HS-5 (cell line): Measurements from ENCODE around the gene PEAK1.

ENCODE experiments used
- DNase-seq: peaks from one replicate; pipeline ENCODE4 v3.0.0-alpha.2; 2012; ENCODE audit warnings: low read depth

The PEAK1 gene

DNA sequence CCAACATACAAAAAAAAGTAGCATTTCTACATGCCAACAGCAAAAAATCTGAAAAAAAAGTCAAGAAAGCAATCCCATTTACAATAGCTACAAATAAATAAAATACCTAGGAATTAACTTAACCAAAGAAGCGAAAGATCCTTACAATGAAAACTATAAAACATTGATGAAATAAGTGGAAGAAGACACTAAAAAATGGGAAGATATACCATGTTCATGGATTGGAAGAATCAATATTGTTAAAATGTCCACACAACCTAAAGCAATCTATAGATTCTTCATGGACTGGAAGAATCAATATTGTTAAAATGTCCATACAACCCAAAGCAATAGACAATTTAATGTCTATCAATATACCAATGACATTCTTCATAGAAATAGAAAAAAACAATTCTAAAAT lies 21.0 kb downstream of the PEAK1 start:
- DNase-seq: no peak

- DNase-seq: no peak
Measured at GRCh38 chr15:77396692-77397091, 23.2 kb downstream of the PEAK1 start.

DNA sequence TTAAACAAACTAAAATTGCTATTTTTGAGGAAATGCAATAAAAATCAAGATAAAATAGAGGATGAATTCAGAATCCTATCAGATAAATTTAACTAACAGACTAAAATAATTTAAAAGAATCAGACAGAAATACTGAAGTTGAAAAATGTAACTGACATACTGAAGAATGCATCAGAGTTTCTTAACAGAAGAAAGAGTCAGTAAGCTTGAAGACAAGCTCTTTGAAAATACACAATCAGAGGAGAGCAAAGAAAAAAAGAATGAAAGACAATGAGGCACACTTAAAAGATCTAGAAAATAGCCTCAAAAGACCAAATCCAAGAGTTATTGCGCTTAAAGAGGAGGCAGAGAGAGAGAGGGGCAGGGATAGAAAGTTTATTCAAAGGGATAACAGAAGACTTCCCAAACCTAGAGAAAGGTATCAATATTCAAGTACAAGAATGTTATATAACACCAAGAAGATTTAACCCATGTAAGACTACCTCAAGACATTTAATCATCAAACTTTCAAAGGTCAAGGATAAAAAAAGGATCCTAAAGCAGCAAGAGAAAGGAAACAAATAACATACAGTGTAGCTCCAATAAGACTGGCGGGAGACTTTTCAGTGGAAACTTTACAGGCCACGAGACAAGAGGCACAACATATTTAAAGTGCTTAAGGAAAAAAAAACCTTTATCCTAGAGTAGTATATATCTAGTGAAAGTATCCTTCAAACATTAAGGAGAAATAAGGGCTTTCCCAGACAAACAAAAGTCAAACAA lies 24.7 kb downstream of the PEAK1 start:
- no peak for DNase-seq

DNA sequence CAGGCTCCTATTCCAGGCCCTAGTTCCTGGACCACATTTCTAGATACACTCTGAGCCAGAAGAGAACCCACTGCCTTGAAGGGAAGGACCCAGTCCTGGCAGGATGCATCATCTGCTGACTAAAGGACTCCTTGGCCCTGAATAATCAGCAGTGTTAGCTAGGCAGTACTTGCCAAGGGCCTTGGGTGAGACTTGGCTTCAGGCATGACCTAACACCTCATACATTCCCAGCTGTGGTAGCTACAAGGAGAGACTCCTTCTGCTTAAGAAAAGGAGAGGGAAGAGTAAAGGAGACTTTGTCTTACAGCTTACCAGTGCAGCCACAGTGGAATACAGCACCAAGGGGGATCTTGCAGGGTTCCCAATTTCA lies 26.4 kb downstream of the PEAK1 start:
- no peak for DNase-seq

DNA sequence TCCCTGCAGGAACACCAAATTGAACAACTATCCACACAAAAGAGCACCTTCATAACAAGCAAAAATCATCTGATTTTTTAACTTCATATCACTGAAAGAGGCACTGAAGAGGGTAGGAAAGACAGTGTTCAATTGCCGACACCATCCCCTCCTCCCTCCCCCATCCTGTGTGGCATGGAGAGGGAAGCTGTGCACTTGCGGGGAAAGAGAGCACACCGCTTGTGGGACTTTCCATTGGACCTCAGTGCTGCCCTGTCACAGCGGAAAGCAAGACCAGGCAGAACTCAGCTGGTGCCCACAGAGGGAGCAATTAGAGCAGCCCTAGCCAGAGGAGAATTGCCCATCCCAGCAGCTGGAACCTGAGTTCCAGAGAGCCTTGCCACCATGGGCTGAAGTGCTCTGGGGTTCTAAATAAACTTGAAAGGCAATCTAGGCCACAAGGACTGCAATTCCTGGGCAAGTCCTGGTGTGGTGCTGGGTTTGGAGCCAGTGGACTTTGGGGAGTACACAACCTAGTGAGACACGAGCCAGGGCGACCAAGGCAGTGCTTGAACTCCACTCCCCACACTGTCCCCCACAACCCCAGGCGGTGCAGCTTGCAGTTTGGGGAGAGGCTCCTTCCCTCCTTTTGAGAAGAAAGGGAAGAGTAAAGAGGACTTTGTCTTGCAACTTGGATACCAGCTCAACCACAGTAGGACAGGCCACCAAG lies 27.0 kb downstream of the PEAK1 start:
- DNase-seq: no peak

DNA sequence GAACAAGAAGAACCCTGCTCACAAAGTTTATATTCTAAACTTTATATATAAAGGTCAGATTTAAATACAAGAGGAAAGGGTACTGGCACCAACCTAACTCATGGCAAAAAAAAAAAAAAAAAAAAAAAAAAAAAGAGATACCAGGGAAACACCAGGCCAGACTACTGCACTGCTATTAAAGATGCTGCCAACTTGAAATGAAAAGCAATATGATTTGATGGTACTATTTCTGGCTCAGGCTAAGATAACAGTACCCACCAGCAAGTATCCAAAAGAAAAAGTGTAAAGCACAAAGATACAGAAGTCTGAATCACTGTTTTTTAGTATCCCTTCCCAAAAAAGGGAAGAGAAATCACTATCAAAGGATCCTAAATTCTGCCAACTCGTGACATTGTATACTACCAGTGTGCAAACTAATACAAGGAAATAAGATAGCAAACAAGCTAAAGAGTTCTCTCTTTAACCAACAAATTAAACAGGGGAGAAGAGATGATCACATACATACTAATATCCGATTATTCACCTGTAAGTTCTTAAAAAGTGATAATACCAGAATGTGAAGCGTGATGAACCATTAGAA lies 28.4 kb downstream of the PEAK1 start:
- no peak for DNase-seq

DNA sequence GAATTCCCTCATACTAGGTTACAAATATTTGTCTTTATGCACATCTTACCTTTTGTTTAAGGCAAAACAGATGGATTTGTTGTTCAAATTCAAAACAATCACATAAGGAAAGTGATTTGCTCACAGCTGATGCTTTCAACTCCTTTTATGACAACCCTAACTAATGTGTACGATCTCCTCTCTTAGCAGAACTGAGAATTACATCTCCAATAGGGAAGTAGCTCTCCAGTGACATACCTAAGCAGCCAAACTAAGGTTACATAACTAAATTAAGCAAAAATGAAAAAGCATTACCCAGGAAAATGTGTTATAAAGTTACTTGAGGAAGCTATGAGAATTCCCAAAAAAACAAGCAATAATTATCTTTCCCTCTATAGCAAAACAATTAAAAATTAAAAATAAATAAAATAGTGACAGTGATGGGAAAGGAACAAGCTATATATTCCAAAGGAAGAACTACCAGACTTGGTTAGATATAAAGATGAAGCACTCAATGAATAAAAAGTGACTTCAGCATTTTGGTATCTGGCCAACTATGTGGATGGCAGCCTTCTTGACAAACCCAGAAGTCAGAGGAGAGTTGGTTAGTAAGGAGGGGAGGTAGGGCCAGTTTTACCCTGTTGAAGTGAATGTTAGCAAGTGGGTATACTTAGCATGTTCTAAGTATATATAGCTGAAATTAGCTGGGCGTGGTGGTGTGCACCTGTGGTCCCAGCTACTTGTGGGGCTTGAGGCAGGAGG lies 32.4 kb downstream of the PEAK1 start:
- no peak for DNase-seq

- DNase-seq: no peak
Measured at GRCh38 chr15:77386626-77387025, 33.3 kb downstream of the PEAK1 start.

DNA sequence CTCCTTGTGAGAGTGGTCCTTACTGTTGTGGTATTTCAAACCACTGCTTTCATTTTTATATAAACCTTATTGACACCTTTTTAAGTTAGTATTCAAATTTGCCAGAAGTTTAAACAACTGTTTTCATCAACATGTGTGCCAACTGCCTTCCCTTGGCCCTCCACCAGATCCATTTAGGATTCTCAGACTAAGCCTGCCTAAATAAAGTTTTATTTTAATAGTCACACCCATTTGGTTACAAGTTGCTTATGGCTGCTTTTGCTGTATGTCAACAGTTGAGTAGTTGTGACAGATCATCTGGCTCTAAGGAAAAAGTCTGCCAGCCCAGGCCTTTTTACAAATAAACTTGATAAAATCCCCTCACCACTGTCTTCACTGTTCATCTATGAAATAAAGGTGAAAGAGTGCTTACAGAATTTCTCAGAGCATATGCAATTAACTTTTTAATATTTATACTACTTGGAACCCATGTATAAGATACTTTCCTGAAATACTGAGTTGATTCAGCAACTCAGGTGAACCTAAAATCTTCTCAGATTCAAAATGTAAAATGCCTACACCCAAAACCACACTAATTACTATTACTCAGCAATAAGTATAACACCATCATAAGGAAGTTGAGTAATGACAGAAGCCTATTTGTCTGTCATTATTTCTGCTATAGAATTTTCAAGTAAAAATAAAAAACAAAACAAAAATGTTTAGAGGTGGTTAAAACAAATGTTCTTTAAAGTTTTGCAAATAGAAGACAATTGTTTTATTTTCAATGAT lies 35.1 kb downstream of the PEAK1 start:
- DNase-seq: no peak

DNA sequence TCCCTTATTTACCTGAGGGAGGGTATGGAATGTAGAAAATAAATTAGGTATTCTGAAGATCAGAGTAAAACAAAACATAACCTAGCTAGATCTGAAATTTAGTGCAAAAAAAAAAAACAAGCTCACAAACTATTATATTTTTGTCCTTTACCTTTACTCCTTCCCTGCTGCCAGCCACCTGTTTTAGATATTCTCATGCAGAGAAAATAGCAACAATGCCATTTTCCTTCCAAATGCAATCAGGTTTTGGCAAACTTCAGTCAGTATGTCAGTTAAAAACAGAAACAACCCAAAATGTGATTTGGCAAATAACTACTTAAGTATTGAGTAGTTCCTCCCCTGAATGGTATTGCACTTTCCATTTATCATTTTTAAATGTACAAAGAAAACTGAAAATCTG lies 35.8 kb downstream of the PEAK1 start:
- DNase-seq: no peak

DNA sequence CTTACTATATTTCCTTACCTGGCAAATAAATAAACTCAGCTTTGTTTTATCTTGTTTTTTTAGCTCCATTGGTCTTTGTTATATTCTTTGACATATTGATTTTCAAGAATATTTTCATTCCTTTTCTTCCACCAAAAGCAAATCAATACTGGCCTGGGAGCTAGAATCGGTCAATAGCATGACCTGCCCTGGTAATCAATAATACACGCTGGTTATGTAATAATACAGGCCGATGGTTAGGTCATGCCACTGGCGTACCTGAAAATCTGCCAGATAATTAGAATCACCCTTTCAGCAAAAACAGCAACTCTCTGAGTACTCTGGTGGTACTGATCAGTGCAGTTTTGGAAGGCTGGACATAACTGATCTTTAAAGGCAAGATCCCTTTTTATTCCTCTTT lies 39.9 kb downstream of the PEAK1 start:
- no peak for DNase-seq

- no peak for DNase-seq
Measured at GRCh38 chr15:77376770-77377169, 43.1 kb downstream of the PEAK1 start.

DNA sequence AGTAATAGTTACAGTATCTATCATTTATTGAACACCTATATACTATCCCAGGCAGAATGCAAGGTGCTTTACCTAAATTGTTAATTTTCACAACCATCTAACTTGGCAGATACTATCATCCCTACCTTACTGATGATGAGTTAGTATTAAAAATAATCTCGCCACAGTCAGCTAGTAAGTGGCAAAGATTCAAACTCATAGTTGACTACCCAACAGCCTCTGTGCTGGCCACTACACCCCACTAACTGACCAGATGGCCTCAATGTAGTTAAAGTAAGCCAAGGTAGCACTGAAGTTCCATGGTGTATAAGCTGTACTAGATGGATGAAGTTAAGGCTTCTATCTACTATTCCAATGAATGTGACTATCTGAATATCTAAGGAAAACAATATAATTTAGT lies 44.8 kb downstream of the PEAK1 start:
- no peak for DNase-seq

DNA sequence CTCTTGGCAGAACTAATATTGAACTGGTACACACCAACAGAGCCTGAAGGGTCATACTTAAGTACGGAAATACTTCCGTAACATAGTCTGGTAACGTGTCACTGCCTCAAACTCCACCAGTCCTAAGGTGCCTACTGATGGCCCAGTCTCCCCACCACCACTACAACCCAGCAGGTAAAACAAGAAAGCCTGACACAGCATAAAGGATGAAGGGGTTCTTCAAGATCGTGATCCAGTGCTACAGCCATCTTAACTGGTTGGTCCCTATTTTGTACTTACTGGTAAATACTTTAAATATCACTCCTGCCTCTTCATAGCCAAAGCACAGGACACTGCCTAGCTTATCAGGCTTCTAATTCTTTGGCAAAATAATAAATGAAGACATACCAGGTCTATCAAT lies 46.5 kb downstream of the PEAK1 start:
- DNase-seq: no peak

DNA sequence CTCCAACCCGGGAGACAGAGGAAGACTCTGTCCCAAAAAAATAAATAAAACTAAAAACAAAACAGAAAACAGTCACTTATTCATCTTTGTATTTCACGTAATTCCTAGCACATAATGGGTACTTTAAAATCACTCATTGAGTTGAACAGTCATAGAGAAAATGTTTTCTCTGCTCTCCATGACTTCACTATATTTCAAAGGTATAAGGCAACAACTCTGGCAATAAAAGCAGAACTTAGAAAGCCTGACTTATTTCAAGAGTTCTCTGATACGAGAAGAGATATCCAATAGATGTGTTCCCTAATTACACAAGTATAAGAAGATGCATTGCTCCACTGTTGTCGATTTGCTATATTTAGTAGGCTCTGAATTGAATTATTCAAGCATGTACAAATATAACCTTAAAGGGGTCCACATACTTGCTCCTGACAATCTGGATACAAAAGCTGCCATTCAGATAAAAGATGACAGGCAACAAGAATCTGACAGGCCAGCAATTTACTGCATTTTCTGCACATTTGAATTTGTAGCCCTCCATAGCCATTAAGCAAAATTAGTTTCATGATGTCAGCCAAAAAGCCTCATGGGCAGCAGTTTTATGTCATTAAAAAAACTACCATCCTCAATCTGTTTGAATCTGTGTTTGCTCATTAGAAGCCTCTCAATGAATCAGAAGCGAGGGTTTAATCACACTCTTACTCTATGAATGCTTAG lies 47.9 kb downstream of the PEAK1 start:
- no peak for DNase-seq

GRCh38 chr15:77370580-77370979 lies 49.3 kb downstream of the PEAK1 start:
- no peak for DNase-seq

- DNase-seq: no peak
Measured at GRCh38 chr15:77369168-77369567, 50.7 kb downstream of the PEAK1 start.

DNA sequence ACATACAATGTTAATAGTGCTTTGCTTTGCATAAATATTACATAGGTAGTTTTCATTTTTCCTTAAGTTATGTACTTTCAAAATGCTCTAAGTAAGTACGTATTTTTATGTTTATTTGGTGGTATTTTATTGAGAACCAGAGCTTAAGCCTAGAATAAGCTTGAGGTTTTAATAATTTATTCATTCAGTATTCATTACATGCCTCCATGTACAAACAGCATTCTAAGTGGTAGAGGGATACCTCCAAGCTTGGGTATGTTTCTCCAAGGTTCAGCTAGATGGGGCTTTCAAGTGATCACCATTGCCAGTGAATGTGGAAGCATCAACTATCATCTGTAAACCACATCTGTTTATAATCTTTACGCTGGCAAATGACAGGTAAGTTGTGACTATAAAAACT lies 52.3 kb downstream of the PEAK1 start:
- DNase-seq: no peak

- DNase-seq: no peak
Measured at GRCh38 chr15:77361456-77361855, 58.4 kb downstream of the PEAK1 start.

GRCh38 chr15:77358545-77359240 lies 61.2 kb downstream of the PEAK1 start:
- DNase-seq: no peak

DNA sequence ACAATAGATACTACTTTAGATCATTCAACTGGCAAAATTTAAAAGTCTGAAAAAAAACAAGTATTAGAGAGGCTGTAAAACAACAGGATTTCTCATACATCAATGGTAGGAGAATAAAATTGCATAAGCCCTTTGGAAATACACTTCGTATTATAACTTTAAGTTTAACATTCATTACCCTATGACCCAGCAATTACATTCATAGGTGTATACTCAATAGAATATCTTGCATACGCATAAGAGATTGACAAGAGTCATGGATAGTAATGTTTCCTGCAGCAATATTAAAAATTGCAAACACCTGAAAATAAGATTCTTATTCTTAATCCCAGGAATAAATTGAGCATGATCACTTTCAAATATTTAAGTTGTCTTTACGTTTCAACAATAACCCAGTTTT lies 63.6 kb downstream of the PEAK1 start:
- DNase-seq: no peak
